ENCODE results near the gene OGFOD1. TPM values are rescaled to one million over a fixed set of nuclear protein-coding genes. Genes with fewer than 3 reads are reported as not detected.

OGFOD1 gene
- total and polyA plus RNA-seq, 10 of the 15 experiments (the other 5 are each of a cell fraction or from before 2014, with no cell fraction given) = 31.4 to 119 (median 51.6) TPM

DNA sequence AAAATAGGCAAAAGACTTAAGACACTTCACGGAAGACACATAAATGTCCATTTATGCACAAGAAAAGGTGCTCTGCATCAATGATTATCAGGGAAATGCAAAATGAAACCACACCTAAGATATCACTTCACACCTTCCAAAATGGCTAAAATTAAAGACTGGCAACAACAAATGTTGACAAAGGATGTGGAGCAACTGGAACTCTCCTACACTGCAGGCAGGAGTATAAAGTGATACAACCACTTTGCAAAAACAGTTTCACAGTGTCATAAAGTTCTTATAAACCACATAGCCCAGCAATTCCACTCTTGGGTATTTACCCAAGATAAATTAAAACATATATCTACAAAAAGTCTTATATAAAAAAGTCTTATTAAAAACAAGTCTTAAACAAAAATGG lies 60.7 kb downstream of the OGFOD1 start:
- Histone ChIP-seq H3K4me1 (ENCODE audit: control insufficient read depth, insufficient read depth, low read length) (no peaks in the 10 kb centered on the region), H3K9me3 (replicated peaks; ENCODE audit: control insufficient read depth, insufficient read depth, low read length) (no peaks in the 10 kb centered on the region), H3K27me3 (replicated peaks in 1 of 2; ENCODE audit: control insufficient read depth in 2 of 2, insufficient read depth in 2 of 2, low read length in 1 of 2) (no peaks in the 10 kb centered on the region), H3K36me3 (ENCODE audit: control insufficient read depth in 2 of 2, insufficient read depth in 2 of 2, low read length in 1 of 2) (peaks cover 1 to 5% of the 10 kb centered on the region in 2 experiments; a peak in 3 of 4 replicates), H2AFZ (ENCODE audit: control insufficient read depth, low read depth, low read length) (no peak overlapping the region), H3K79me2 (ENCODE audit: control insufficient read depth, insufficient read depth, low read length) (no peaks in the 10 kb centered on the region), H3K4me3 (no peak overlapping the region), H3K4me2 (ENCODE audit: control insufficient read depth, insufficient read depth) (no peak overlapping the region), H3K9ac (ENCODE audit: control insufficient read depth, insufficient read depth, low read length) (no peak overlapping the region), H4K20me1 (ENCODE audit: control insufficient read depth, insufficient read depth) (no peaks in the 10 kb centered on the region), H3K27ac (ENCODE audit: control insufficient read depth, insufficient read depth) (no peak overlapping the region)
- TF ChIP-seq KDM1A (IDR thresholded peaks at IDR 0.05; ENCODE audit: borderline replicate concordance) = no peak
- TF ChIP-seq ZNF384 (IDR thresholded peaks at IDR 0.05; ENCODE audit: borderline replicate concordance, low read depth, low read length) = no peak
- RAD21 ChIA-PET (ENCODE audit: unreplicated experiment) = no interaction called here
- CTCF ChIA-PET = interaction anchor here (3.0 kb wide), 1 partner anchor 89 kb away, joined by 10 read pairs; no protein-coding TSS in a partner anchor
- SMC1A ChIA-PET (ENCODE audit: uncharacterized antibody, unreplicated experiment) = no interaction called here
- DNase-seq (ENCODE audit: low read depth, low spot score) = no peak
- no TSS peak for BruUV-seq (replicated peaks)
- 96% methylated on average over 1 of the region's 1 CpG for WGBS (ENCODE audit: insufficient coverage, insufficient replicate concordance, low lambda C conversion rate, missing lambda C conversion rate)
- no peak for FAIRE-seq
- no peak for ATAC-seq
- intact Hi-C loops (cut with micrococcal nuclease; ENCODE audit: unreplicated experiment) (no loop called here), in situ Hi-C loops (cut with MboI) (loop anchor here (5.0 kb wide), 1 partner anchor 190 kb away; no protein-coding TSS in a partner anchor)
- POLR2A ChIA-PET = no interaction called here

GRCh38 chr16:56513091-56513490 lies 61.7 kb downstream of the OGFOD1 start:
- Histone ChIP-seq H3K79me2 (ENCODE audit: control insufficient read depth, insufficient read depth, low read length) (no peaks in the 10 kb centered on the region), H3K4me1 (ENCODE audit: control insufficient read depth, insufficient read depth, low read length) (no peaks in the 10 kb centered on the region), H3K9me3 (replicated peaks; ENCODE audit: control insufficient read depth, insufficient read depth, low read length) (no peaks in the 10 kb centered on the region), H3K9ac (ENCODE audit: control insufficient read depth, insufficient read depth, low read length) (no peak overlapping the region), H3K4me3 (no peak overlapping the region), H4K20me1 (ENCODE audit: control insufficient read depth, insufficient read depth) (no peaks in the 10 kb centered on the region), H3K36me3 (ENCODE audit: control insufficient read depth in 2 of 2, insufficient read depth in 2 of 2, low read length in 1 of 2) (peaks cover 1 to 5% of the 10 kb centered on the region in 2 experiments; a peak in 3 of 4 replicates), H3K4me2 (ENCODE audit: control insufficient read depth, insufficient read depth) (no peak overlapping the region), H3K27ac (ENCODE audit: control insufficient read depth, insufficient read depth) (no peak overlapping the region), H3K27me3 (replicated peaks in 1 of 2; ENCODE audit: control insufficient read depth in 2 of 2, insufficient read depth in 2 of 2, low read length in 1 of 2) (no peaks in the 10 kb centered on the region), H2AFZ (ENCODE audit: control insufficient read depth, low read depth, low read length) (no peak overlapping the region)
- RAD21 ChIA-PET (ENCODE audit: unreplicated experiment) = interaction anchor here (1.0 kb wide), 1 partner anchor 88 kb away, joined by 3 read pairs; no protein-coding TSS in a partner anchor
- ATAC-seq (no peak), FAIRE-seq (no peak), DNase-seq (ENCODE audit: low read depth, low spot score) (no peak)
- BruUV-seq (replicated peaks) = no TSS peak
- in situ Hi-C loops (cut with MboI) = loop anchor here (5.0 kb wide), 1 partner anchor 189 kb away; no protein-coding TSS in a partner anchor
- CTCF ChIA-PET = interaction anchor here (1.1 to 3.0 kb wide), 13 partner anchors 11 to 188 kb away, joined by 3 to 27 read pairs (median 4); no protein-coding TSS in a partner anchor
- 98% methylated on average over 2 of the region's 2 CpGs for WGBS (ENCODE audit: insufficient coverage, insufficient replicate concordance, low lambda C conversion rate, missing lambda C conversion rate)
- POLR2A ChIA-PET = no interaction called here
- intact Hi-C loops (cut with micrococcal nuclease; ENCODE audit: unreplicated experiment) = no loop called here
- SMC1A ChIA-PET (ENCODE audit: uncharacterized antibody, unreplicated experiment) = interaction anchor here (2.7 kb wide), 1 partner anchor 188 kb away, joined by 27 read pairs; no protein-coding TSS in a partner anchor
- TF ChIP-seq NFYB (IDR thresholded peaks at IDR 0.05; ENCODE audit: insufficient read depth, low read depth, low read length) (no peak), CBX5 (IDR thresholded peaks at IDR 0.05; ENCODE audit: low read depth) (no peak), CHD2 (IDR thresholded peaks at IDR 0.05; ENCODE audit: borderline replicate concordance, low read depth, low read length) (no peak)
- TF ChIP-seq, protein P1, sequence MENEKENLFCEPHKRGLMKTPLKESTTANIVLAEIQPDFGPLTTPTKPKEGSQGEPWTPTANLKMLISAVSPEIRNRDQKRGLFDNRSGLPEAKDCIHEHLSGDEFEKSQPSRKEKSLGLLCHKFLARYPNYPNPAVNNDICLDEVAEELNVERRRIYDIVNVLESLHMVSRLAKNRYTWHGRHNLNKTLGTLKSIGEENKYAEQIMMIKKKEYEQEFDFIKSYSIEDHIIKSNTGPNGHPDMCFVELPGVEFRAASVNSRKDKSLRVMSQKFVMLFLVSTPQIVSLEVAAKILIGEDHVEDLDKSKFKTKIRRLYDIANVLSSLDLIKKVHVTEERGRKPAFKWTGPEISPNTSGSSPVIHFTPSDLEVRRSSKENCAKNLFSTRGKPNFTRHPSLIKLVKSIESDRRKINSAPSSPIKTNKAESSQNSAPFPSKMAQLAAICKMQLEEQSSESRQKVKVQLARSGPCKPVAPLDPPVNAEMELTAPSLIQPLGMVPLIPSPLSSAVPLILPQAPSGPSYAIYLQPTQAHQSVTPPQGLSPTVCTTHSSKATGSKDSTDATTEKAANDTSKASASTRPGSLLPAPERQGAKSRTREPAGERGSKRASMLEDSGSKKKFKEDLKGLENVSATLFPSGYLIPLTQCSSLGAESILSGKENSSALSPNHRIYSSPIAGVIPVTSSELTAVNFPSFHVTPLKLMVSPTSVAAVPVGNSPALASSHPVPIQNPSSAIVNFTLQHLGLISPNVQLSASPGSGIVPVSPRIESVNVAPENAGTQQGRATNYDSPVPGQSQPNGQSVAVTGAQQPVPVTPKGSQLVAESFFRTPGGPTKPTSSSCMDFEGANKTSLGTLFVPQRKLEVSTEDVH (IDR thresholded peaks at IDR 0.05; ENCODE audit: low read depth, partially characterized antibody) = no peak
- TF ChIP-seq, protein P2, sequence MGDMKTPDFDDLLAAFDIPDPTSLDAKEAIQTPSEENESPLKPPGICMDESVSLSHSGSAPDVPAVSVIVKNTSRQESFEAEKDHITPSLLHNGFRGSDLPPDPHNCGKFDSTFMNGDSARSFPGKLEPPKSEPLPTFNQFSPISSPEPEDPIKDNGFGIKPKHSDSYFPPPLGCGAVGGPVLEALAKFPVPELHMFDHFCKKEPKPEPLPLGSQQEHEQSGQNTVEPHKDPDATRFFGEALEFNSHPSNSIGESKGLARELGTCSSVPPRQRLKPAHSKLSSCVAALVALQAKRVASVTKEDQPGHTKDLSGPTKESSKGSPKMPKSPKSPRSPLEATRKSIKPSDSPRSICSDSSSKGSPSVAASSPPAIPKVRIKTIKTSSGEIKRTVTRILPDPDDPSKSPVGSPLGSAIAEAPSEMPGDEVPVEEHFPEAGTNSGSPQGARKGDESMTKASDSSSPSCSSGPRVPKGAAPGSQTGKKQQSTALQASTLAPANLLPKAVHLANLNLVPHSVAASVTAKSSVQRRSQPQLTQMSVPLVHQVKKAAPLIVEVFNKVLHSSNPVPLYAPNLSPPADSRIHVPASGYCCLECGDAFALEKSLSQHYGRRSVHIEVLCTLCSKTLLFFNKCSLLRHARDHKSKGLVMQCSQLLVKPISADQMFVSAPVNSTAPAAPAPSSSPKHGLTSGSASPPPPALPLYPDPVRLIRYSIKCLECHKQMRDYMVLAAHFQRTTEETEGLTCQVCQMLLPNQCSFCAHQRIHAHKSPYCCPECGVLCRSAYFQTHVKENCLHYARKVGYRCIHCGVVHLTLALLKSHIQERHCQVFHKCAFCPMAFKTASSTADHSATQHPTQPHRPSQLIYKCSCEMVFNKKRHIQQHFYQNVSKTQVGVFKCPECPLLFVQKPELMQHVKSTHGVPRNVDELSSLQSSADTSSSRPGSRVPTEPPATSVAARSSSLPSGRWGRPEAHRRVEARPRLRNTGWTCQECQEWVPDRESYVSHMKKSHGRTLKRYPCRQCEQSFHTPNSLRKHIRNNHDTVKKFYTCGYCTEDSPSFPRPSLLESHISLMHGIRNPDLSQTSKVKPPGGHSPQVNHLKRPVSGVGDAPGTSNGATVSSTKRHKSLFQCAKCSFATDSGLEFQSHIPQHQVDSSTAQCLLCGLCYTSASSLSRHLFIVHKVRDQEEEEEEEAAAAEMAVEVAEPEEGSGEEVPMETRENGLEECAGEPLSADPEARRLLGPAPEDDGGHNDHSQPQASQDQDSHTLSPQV (IDR thresholded peaks at IDR 0.05) = no peak

Data from GM12878 (cell line).